Activated CD4-positive, alpha-beta T cell treated with anti-CD3 and anti-CD28 coated beads, Interleukin-2, amount 10 ng/mL, durations not matched to agents 7 days and 5 days (primary cell): ENCODE measurements around the gene CFTR. TPM values are rescaled to one million over a fixed set of nuclear protein-coding genes. Genes with fewer than 3 reads are reported as not detected.

Experiments
- CTCF ChIA-PET: fragments of 350-600 bp; sonication (Branson Sonifier 250); formaldehyde crosslinking; loops from one replicate; lab custom pipeline; 2021; ENCODE audit warnings: antibody characterized with exemption; lab: Charles Lee
- POLR2A ChIA-PET: fragments of 350-600 bp; sonication (Branson Sonifier 250); formaldehyde crosslinking; loops from one replicate; lab custom pipeline; 2021; ENCODE audit warnings: antibody characterized with exemption; lab: Charles Lee
- DNase-seq: peaks from one replicate; pipeline ENCODE4 v3.0.0-alpha.2; 2020
- H3K27ac Mint-ChIP-seq: one replicate; pipeline ENCODE4 v1.8.0; 2021; ENCODE audit warnings: mild to moderate bottlenecking, moderate library complexity, mixed read lengths
- H3K27me3 Mint-ChIP-seq: one replicate; pipeline ENCODE4 v1.8.0; 2021; ENCODE audit warnings: mixed read lengths
- H3K36me3 Mint-ChIP-seq: one replicate; pipeline ENCODE4 v1.8.0; 2021; ENCODE audit warnings: low read depth, mixed read lengths
- H3K4me1 Mint-ChIP-seq: one replicate; pipeline ENCODE4 v1.8.0; 2021; ENCODE audit warnings: mixed read lengths
- H3K4me3 Mint-ChIP-seq: one replicate; pipeline ENCODE4 v1.8.0; 2021; ENCODE audit warnings: mild to moderate bottlenecking, moderate library complexity, mixed read lengths
- H3K9me3 Mint-ChIP-seq: one replicate; pipeline ENCODE4 v1.8.0; 2021; ENCODE audit warnings: mixed read lengths
- total RNA-seq, 2 experiments: library from RNA; stranded (reverse); gene quantifications; one replicate each; pipeline ENCODE4 v1.2.3, GENCODE V29; 2021

CFTR gene
- total RNA-seq, 2 experiments from 2014 or later = not detected

DNA sequence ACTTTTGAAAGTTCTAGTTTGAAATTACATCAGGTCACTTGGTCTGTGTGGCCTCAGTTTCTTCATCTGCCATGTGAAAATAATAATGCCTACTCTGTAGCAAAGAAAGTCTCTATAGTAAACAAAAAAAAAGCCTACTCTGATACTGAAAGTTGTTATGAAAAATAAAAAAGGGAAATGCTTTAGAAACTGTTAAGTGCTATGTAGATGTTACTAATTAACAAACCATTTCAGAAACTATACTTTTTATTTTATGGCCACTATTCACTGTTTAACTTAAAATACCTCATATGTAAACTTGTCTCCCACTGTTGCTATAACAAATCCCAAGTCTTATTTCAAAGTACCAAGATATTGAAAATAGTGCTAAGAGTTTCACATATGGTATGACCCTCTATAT is 50.6 kb downstream of the CFTR start:
- ChIA-PET POLR2A (no interaction called here), CTCF (no interaction called here)
- no peaks in the 10 kb centered on the region for H3K9me3 Mint-ChIP-seq
- no peaks in the 10 kb centered on the region for H3K36me3 Mint-ChIP-seq
- no peak overlapping the region for H3K27ac Mint-ChIP-seq
- no peak overlapping the region for H3K4me3 Mint-ChIP-seq
- H3K27me3 Mint-ChIP-seq = no peaks in the 10 kb centered on the region
- DNase-seq = no peak
- no peaks in the 10 kb centered on the region for H3K4me1 Mint-ChIP-seq

DNA sequence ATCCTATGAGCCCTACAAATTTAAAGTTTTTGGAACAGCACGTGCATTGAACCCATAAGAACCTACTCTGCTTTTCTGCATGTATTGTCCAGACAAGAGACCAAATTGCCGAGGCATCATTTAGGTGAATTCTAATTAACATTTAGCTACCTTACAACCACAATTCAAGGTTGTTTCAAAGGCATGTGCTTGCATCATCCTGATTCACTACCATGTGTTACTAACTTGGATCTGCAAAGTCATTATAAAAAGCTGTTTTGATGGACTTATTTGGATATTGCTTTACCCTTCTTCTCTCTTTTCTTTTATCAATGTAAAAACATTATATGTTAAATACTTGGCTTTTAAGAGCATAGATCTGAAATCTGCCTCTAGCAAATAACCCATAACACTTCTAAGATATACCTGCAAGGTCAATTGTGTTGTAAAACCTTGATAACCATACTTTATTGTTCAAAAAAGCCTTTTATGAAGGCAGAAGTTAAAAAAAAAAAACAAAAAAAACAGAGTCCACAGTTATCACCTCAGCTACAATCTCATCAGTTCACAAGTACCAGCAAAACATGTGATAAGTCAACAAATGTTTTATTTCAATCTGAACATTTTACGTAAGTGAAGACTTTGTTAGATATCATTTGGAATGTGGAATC is 51.9 kb downstream of the CFTR start:
- ChIA-PET POLR2A (no interaction called here), CTCF (no interaction called here)
- H3K36me3 Mint-ChIP-seq = no peaks in the 10 kb centered on the region
- no peaks in the 10 kb centered on the region for H3K27me3 Mint-ChIP-seq
- DNase-seq = no peak
- H3K9me3 Mint-ChIP-seq = no peaks in the 10 kb centered on the region
- no peaks in the 10 kb centered on the region for H3K4me1 Mint-ChIP-seq
- no peak overlapping the region for H3K4me3 Mint-ChIP-seq
- no peak overlapping the region for H3K27ac Mint-ChIP-seq

DNA sequence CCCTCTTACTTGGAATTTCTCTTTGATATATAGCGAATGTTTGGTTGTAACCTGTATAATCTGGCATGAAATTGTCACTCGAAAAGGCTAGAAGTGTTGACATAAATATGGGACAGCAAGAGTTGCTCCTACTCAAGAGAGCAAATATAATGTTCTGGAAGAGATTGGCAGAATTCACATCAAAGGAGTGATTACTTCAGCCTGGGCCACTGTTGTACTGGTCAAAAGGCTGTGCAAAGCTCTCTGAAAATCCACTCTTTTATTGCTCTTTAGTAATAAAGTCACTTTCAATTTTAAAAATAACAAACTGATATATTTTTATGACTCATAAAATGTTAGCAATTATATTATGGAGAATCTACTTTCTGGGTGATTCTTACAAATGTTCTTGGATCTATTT is 58.2 kb downstream of the CFTR start:
- Mint-ChIP-seq H3K36me3 (no peaks in the 10 kb centered on the region), H3K27me3 (no peaks in the 10 kb centered on the region), H3K27ac (no peak overlapping the region), H3K4me3 (no peak overlapping the region), H3K9me3 (no peaks in the 10 kb centered on the region), H3K4me1 (no peaks in the 10 kb centered on the region)
- CTCF ChIA-PET = no interaction called here
- POLR2A ChIA-PET = no interaction called here
- no peak for DNase-seq

DNA sequence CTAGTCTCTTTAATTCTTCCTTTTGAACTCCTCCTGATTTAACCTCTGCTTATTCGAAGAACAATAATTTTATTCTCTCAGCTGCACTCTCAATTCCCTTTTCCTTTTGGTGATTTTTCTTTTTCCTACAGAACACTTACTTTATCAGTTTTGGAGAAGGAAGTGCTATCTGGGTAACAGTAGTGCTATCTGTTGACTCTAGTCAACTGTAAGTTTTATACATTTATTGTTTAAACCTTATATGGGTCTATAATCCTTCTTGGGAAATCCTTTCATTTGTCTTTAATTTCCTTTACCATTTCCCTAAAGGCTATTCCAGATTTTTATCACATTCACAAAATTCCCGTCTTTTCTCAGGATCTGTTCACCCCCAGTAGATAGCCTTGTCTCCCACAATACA is 64.2 kb downstream of the CFTR start:
- Mint-ChIP-seq H3K4me1 (no peaks in the 10 kb centered on the region), H3K4me3 (no peak overlapping the region), H3K36me3 (no peaks in the 10 kb centered on the region), H3K9me3 (peaks cover 2% of the 10 kb centered on the region), H3K27me3 (no peaks in the 10 kb centered on the region), H3K27ac (no peak overlapping the region)
- DNase-seq = no peak
- POLR2A ChIA-PET = no interaction called here
- CTCF ChIA-PET = no interaction called here

GRCh38 chr7:117548035-117548434 is 68.2 kb downstream of the CFTR start:
- CTCF ChIA-PET = no interaction called here
- POLR2A ChIA-PET = no interaction called here
- H3K27ac Mint-ChIP-seq = no peak overlapping the region
- H3K36me3 Mint-ChIP-seq = no peaks in the 10 kb centered on the region
- H3K4me1 Mint-ChIP-seq = no peaks in the 10 kb centered on the region
- no peaks in the 10 kb centered on the region for H3K27me3 Mint-ChIP-seq
- peaks cover 2% of the 10 kb centered on the region for H3K9me3 Mint-ChIP-seq
- H3K4me3 Mint-ChIP-seq = no peak overlapping the region
- no peak for DNase-seq

DNA sequence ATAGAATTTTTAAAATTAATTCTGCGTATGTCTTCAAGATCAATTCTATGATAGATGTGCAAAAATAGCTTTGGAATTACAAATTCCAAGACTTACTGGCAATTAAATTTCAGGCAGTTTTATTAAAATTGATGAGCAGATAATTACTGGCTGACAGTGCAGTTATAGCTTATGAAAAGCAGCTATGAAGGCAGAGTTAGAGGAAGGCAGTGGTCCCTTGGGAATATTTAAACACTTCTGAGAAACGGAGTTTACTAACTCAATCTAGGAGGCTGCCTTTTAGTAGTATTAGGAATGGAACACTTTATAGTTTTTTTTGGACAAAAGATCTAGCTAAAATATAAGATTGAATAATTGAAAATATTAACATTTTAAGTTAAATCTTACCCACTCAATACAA is 70.8 kb downstream of the CFTR start:
- no peak for DNase-seq
- H3K9me3 Mint-ChIP-seq = peaks cover 2% of the 10 kb centered on the region
- no peak overlapping the region for H3K27ac Mint-ChIP-seq
- no peaks in the 10 kb centered on the region for H3K4me1 Mint-ChIP-seq
- no peaks in the 10 kb centered on the region for H3K27me3 Mint-ChIP-seq
- POLR2A ChIA-PET = no interaction called here
- H3K4me3 Mint-ChIP-seq = no peak overlapping the region
- CTCF ChIA-PET = no interaction called here
- H3K36me3 Mint-ChIP-seq = no peaks in the 10 kb centered on the region

DNA sequence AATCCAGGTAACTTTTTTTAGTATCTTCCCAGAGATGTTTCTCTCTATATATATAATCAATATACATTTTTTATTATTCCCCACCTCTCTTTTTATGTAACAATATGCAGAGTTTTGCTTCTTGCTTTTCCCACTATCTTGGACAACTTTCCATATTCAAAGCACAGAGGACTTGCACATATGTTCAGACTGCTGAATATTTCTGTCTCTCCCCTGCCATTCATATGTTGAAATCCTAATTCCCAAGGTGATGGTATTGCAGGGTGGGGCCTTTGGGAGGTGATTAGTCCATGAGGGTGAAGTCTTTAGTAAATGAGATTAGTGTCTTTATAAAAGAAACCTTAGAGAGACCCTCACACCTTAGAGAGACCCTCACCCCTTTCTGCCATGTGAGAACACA is 72.8 kb downstream of the CFTR start:
- POLR2A ChIA-PET = no interaction called here
- CTCF ChIA-PET = no interaction called here
- no peak for DNase-seq
- Mint-ChIP-seq H3K4me1 (no peaks in the 10 kb centered on the region), H3K4me3 (no peak overlapping the region), H3K27ac (no peak overlapping the region), H3K36me3 (no peaks in the 10 kb centered on the region), H3K9me3 (peaks cover 2% of the 10 kb centered on the region), H3K27me3 (no peaks in the 10 kb centered on the region)

GRCh38 chr7:117555260-117555659 is 75.4 kb downstream of the CFTR start:
- ChIA-PET CTCF (no interaction called here), POLR2A (no interaction called here)
- no peaks in the 10 kb centered on the region for H3K27me3 Mint-ChIP-seq
- no peak for DNase-seq
- H3K4me1 Mint-ChIP-seq = no peaks in the 10 kb centered on the region
- H3K9me3 Mint-ChIP-seq = peaks cover 2% of the 10 kb centered on the region
- H3K27ac Mint-ChIP-seq = no peak overlapping the region
- no peak overlapping the region for H3K4me3 Mint-ChIP-seq
- no peaks in the 10 kb centered on the region for H3K36me3 Mint-ChIP-seq

GRCh38 chr7:117559391-117559790 is 79.6 kb downstream of the CFTR start:
- no peaks in the 10 kb centered on the region for H3K36me3 Mint-ChIP-seq
- ChIA-PET CTCF (no interaction called here), POLR2A (no interaction called here)
- H3K9me3 Mint-ChIP-seq = peaks cover 2% of the 10 kb centered on the region
- H3K4me3 Mint-ChIP-seq = no peak overlapping the region
- DNase-seq = no peak
- H3K4me1 Mint-ChIP-seq = no peaks in the 10 kb centered on the region
- H3K27me3 Mint-ChIP-seq = no peaks in the 10 kb centered on the region
- H3K27ac Mint-ChIP-seq = no peak overlapping the region

DNA sequence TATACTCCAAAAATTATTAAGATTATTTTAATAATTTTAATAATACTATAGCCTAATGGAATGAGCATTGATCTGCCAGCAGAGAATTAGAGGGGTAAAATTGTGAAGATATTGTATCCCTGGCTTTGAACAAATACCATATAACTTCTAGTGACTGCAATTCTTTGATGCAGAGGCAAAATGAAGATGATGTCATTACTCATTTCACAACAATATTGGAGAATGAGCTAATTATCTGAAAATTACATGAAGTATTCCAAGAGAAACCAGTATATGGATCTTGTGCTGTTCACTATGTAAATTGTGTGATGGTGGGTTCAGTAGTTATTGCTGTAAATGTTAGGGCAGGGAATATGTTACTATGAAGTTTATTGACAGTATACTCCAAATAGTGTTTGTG is 80.2 kb downstream of the CFTR start:
- Mint-ChIP-seq H3K9me3 (peaks cover 2% of the 10 kb centered on the region), H3K27ac (no peak overlapping the region), H3K4me1 (no peaks in the 10 kb centered on the region), H3K4me3 (no peak overlapping the region), H3K36me3 (no peaks in the 10 kb centered on the region), H3K27me3 (no peaks in the 10 kb centered on the region)
- no peak for DNase-seq
- POLR2A ChIA-PET = interaction anchor here (0.7 kb wide), 1 partner anchor 152 kb away, joined by 9 read pairs; no protein-coding TSS in a partner anchor
- CTCF ChIA-PET = interaction anchor here (0.7 kb wide), 1 partner anchor 129 kb away, joined by 3 read pairs; no protein-coding TSS in a partner anchor

- ChIA-PET CTCF (no interaction called here), POLR2A (no interaction called here)
- H3K4me1 Mint-ChIP-seq = no peaks in the 10 kb centered on the region
- H3K4me3 Mint-ChIP-seq = no peak overlapping the region
- no peak overlapping the region for H3K27ac Mint-ChIP-seq
- no peaks in the 10 kb centered on the region for H3K27me3 Mint-ChIP-seq
- H3K36me3 Mint-ChIP-seq = no peaks in the 10 kb centered on the region
- no peak for DNase-seq
- no peaks in the 10 kb centered on the region for H3K9me3 Mint-ChIP-seq
Measured at GRCh38 chr7:117562759-117563158, 82.9 kb downstream of the CFTR start.

DNA sequence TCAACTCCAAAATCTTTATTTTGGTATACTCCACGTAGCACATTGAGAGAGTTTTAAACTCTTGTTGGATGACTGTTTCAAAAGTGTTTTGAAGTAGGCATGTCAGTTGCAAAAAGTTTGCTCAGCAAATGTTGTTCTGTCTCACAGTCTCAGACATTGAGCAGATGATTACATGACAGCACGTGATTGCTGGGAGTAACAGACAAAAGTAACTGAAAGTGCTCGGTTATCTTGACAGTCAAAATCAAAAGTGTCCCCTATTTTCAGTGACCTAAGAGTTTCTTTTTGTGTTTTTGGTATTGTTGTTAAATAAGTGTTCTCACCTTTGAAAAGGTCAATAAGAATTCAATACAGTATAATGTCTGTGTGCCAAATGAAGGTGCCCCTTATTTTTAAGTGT is 84.3 kb downstream of the CFTR start:
- no peak for DNase-seq
- POLR2A ChIA-PET = no interaction called here
- H3K27ac Mint-ChIP-seq = no peak overlapping the region
- H3K36me3 Mint-ChIP-seq = no peaks in the 10 kb centered on the region
- no peaks in the 10 kb centered on the region for H3K27me3 Mint-ChIP-seq
- H3K4me3 Mint-ChIP-seq = no peak overlapping the region
- no peaks in the 10 kb centered on the region for H3K4me1 Mint-ChIP-seq
- no peaks in the 10 kb centered on the region for H3K9me3 Mint-ChIP-seq
- CTCF ChIA-PET = no interaction called here

DNA sequence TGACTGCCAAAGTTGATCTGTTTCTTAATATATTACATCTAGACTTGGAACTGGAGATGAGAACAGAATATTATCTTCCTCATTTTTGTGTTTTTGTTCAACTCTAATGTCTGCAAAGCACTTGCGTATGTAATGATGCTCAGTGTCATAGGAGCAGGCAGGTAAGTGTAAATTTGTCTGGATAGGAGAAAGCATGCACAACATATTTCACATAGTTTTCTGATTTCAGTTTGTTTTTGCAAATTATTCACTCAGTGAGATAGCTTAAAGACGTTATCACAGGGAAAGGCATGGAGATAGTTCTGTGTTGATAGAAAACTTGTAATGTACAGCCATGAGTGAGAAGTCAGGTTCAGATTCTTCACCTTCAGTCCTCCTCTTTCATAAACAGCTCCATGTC is 84.8 kb downstream of the CFTR start:
- ChIA-PET CTCF (no interaction called here), POLR2A (no interaction called here)
- H3K4me1 Mint-ChIP-seq = no peaks in the 10 kb centered on the region
- no peaks in the 10 kb centered on the region for H3K36me3 Mint-ChIP-seq
- H3K27ac Mint-ChIP-seq = no peak overlapping the region
- no peak for DNase-seq
- no peaks in the 10 kb centered on the region for H3K27me3 Mint-ChIP-seq
- no peak overlapping the region for H3K4me3 Mint-ChIP-seq
- no peaks in the 10 kb centered on the region for H3K9me3 Mint-ChIP-seq

DNA sequence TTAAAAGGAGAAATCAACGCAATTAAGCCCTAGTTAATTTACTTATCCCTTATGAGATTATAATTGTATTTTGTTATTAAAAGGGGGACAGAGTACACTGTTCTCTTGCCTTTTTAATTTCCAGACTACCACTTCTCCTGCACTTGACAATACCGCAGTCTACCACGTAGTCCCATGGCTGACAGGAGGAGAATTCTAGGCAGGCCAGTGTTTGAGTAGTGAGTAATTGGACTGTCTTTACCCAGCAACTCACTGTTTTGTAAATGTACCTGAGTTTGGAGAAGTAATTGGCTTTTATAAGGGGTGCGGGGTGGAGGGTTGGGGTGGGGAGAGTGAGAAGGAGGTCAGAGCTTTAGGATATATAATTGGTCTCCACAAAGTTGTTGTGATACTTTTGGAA is 85.4 kb downstream of the CFTR start:
- H3K9me3 Mint-ChIP-seq = no peaks in the 10 kb centered on the region
- H3K36me3 Mint-ChIP-seq = no peaks in the 10 kb centered on the region
- no peak overlapping the region for H3K27ac Mint-ChIP-seq
- H3K27me3 Mint-ChIP-seq = no peaks in the 10 kb centered on the region
- no peak for DNase-seq
- ChIA-PET POLR2A (no interaction called here), CTCF (no interaction called here)
- H3K4me3 Mint-ChIP-seq = no peak overlapping the region
- no peaks in the 10 kb centered on the region for H3K4me1 Mint-ChIP-seq
